ENCODE results near the gene UROD. TPM values are rescaled to one million over a fixed set of nuclear protein-coding genes. Genes with fewer than 3 reads are reported as not detected.

Gene UROD
- polyA plus RNA-seq, 4 donors: 106 to 114 (median 112) TPM

DNA sequence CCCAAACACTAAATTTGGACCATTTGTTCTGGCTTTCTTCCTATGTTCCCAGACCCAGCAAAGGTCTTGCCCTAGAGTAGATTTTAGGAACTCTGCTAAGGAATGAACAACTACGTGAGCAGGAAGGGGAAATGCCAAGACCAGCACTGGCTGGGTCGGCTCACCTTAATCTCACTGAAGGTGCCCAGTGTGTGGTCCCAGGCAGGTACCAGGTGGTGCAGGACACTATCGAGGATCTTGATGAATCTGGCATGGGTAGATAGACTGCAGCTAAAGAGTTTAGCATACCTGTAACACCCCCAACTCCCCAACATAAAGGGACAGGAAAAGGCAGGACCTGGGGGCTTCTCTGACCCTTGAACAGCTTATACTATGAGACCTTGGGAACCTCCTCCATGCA lies 4.0 kb upstream of the UROD start:
- DNase-seq (ENCODE audit: low read depth in 4 of 4, low spot score in 2 of 4): no peak

DNA sequence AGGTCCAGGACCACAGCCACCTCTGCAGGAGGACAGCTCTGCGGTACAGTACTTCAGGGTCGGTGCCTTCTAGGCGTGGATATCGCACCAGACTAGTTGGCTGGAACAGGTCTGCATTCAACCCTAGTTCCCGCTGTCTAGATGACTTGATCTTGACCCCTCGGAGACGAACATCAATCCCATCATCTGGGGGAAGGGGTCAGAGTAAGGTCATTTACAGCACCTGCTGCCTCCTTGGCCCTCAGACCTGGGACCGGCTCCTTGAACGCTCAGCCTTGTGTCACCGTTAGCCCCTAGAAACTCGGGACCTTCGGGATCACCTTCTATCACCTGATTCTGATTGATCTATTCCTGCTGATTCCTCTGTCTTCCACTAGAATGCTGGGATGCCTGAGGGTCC lies 3.5 kb upstream of the UROD start:
- no peak for DNase-seq (ENCODE audit: low read depth in 4 of 4, low spot score in 2 of 4)

DNA sequence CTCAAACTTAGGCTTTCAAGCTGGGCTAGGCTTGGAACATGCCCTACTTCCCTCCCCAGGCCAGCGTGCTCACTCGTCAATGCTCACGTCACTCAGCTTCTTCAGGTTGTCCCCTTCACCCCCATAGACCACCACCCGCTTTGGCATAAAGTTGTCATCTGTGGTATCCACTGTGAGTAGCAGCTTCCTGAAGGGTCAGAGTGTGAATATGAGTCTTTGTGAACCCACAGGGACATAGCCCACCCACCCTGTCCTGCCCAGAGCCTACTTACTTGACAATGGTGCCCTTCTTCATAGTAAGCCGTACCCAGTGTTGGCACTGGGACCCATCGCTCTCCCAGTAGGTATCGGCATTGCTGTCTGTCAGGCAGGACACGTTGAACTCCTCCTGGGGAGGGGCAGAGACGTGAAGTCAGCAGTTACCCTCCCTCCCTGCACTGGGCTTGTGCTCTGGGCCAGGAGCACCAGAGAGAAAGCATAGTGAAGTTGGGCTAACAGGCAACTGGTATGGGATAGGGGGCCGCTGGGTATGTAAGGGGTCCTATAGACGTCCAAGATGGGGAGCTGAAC lies 2.7 kb upstream of the UROD start:
- DNase-seq (ENCODE audit: low read depth in 4 of 4, low spot score in 2 of 4): no peak

DNA sequence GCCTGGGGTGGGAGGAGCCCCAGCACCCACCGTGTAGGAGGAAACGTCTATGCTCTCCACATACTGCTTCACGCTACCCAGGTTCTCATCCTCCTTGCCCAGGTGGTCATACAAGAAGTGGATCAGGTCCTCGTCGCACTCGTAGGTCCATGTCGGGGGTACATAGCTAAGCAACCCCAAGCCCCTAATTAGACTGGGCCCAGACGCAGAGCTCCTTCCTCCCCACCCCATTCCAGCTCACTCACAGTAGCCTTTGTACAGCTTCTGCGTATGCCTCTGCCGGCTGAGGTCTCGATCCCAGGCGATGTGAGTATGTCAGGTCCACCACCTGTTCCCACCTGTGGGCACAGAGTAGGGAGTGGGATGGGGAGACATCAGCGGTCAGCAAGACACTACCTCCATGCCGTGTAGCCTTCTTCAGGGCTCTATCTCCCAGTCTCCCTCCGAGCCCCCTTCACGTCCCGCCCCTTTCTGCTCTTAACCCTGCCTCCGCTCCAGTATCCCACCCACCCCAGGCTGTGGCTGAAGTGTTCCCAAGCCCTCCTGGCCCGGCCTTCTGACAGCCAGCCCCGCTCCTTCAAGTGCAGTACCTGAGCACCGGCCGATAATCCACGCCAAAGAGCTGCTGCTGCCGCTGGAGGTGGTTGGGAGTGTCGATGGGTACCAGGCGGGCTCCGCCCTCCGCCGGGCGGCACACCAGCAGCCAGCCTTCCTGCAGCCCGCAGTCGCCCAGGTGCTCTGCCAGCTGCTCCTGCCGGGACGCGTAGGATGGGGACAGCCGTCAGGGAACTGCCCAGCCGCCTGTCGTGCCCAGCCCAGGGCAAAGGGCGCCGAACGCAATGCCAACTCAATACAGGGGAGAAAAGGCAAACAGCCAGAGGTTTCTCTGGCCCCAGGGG lies 1.8 kb upstream of the UROD start:
- DNase-seq (ENCODE audit: low read depth in 4 of 4, low spot score in 2 of 4): no peak

DNA sequence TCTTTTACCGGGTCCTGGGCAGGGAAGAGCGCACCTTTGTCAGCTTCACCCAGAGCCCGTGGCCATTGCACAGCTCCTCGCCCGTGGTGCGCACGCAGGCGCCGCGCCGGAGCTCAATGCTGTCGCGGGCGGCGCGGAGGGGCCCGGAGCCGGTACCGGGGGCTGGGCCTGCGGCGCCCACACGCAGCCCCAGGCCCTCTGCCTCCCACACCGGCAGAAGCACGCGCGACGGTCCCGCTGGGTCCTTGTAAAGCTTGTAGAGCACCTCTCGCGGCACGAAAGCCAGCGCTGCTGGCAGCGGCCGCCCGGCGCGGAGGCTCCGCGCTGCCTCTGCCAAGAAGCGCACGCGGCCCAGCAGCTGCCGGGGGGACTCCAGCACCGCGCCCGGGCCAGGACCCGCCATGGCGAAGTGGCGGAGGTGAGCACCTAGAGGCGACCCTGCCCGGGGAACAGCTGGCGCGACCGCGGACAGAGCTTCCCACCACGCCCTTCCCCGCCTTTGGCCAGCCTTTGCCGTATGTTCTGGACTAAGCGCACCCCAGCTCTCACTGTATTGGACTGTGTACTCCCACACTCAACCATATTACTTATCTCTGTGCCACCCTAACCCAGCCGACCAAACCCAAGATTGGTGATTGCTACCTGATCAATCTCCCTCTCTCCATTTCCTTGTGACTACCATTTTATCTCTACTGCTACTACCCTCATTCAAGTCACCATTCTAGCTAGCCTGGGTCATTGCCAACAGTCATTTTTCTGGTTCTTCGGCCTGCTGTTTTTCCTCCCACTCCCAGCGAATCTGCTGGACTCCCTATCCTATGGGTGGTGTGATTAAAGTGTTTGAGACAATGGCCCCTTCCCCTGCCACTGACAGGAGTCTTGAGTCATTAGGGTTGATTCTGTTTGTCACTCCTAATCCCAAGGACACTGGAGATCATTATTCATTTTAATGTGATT lies 921 bp upstream of the UROD start, which contains the start of gene HECTD3:
Gene HECTD3, minus strand, starts transcription at position 470 of the 957 bp plus-strand sequence. Its CDS starts 67 bp downstream, at position 403.
- DNase-seq (ENCODE audit: low read depth in 4 of 4, low spot score in 2 of 4): peak in 3 of 4 donors; percentile 32 to 63 (median 60)

DNA sequence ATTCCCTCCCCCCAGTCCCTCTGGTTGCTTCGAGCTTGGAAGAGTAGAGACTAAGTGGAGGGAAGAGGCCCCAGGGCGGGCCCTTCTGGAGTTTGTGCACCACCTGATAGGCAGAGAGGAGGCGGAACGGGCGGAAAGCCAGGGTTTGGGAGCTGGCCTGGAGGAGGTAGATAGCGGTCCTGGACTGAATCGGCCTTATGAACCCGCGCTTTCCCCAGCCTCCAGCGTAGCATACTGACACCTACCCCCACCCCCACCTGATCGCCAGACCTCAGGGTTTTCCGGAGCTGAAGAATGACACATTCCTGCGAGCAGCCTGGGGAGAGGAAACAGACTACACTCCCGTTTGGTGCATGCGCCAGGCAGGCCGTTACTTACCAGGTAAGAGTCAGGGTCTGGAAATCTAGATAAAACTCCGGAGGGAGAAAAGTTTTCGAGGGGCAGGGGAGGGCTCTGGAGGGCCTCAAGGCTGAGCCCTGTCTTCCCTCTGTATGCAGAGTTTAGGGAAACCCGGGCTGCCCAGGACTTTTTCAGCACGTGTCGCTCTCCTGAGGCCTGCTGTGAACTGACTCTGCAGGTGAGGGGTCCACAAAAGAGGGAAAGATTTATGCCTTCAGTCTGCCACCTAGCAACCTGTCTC lies 705 bp downstream of the UROD start:
- peak in 2 of 4 donors; percentile 19 to 29 for DNase-seq (ENCODE audit: low read depth in 4 of 4, low spot score in 2 of 4)

DNA sequence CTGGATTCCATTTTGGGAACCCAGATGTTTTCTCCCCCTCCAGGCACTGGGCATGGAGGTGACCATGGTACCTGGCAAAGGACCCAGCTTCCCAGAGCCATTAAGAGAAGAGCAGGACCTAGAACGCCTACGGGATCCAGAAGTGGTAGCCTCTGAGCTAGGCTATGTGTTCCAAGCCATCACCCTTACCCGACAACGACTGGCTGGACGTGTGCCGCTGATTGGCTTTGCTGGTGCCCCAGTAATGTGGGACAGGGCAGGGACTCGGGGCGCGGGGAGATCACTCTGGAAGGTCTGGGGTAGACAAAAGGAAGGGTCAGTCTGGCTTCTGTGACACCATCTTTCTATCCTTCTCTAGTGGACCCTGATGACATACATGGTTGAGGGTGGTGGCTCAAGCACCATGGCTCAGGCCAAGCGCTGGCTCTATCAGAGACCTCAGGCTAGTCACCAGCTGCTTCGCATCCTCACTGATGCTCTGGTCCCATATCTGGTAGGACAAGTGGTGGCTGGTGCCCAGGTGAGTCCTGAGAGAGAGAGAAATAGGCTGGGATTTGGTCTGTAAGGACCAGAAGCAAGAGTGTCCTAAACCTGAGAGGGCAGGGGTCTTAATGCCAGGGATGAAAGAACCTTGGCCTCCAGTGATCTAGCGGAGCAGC lies 1.6 kb downstream of the UROD start:
- DNase-seq (ENCODE audit: low read depth in 4 of 4, low spot score in 2 of 4): no peak

DNA sequence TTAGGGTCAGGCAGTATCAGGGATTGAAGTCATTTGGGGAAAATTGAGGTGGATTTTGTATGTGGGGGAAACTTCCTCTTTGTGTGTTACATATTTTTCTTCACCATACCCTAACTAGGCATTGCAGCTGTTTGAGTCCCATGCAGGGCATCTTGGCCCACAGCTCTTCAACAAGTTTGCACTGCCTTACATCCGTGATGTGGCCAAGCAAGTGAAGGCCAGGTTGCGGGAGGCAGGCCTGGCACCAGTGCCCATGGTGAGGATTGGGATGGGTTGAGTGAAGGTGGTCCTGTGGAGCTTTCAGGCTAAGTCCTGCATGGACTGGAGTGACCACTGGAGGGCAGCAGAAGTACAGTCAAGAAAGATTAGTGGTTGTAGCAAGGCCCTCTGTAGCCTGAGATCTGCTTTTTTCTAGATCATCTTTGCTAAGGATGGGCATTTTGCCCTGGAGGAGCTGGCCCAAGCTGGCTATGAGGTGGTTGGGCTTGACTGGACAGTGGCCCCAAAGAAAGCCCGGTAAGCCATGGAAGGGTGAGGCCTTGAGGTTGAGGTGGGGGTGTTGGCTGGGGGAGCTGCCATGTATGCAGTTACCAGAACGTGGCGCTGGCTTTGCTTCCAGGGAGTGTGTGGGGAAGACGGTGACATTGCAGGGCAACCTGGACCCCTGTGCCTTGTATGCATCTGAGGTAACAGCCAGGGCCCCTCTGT lies 2.4 kb downstream of the UROD start:
- peak; percentile 59 to 77 (median 66) for DNase-seq (ENCODE audit: low read depth in 4 of 4, low spot score in 2 of 4)

DNA sequence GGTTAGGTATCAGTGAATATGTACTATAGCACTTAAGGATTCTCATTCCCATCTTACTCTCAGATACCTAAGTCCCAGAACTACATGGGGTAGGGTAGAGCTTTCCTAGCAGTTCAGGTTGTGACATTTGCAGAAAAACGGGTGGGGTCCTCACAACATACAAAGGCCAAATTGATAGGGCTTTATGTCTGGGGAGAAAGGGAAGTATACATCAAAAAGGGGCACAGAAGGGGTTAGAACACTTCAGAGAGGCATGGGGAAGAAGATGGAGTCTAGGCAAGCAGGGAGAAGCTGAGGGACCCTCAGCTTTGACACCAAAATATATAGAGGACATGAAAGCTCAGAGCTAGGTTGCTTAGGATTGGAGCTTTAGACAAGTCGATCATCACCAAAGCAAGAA lies 3.6 kb downstream of the UROD start:
- DNase-seq (ENCODE audit: low read depth in 4 of 4, low spot score in 2 of 4): no peak

DNA sequence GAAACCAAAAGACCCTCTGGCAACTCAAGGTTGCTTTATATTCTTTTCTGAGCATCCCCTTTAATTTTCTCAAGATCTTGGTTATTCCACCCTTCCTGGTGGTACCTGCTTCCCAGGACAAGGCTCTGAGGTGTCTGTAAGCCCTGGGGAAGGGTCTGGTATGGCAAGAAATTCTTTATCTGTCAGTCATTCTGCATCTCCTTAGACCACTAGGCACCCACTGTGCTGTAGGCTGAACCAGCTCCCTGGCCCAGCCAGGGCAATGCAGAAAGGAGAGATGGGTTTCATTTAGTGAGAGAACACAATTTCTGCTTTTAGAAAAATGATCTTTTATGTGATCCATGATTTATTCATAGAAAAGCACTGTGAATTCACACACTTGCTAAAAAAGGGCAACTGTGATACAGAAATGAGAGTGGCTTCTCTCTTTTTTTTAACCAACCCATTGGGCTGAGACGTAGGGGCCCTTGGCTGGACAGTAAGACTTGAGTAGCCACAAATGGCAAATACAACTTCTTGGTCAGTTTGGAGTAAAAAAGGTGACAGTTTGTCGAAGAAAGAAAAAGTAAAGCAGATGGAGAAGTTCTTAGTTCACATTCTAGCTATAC lies 4.1 kb downstream of the UROD start:
- DNase-seq (ENCODE audit: low read depth in 4 of 4, low spot score in 2 of 4): no peak

DNA sequence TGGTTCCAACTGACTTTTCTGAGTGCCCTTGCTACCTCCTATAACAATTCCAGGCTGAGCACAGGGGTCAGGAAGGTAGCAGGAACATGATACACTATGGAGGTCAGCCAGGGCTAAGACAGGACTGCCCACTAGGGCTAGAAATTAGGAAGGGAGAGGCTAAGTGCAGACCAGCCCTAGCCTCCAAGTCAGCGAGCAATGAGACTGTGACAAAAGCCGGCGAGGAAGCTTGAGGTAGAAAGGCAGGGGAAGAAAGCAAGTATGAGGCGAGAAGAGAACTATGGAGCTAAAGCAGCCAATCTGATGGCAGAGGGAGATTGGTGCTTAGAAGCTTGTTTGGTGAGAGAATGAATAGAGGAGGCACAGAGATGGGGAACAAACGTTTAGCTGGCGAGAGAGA lies 4.7 kb downstream of the UROD start:
- no peak for DNase-seq (ENCODE audit: low read depth in 4 of 4, low spot score in 2 of 4)

DNA sequence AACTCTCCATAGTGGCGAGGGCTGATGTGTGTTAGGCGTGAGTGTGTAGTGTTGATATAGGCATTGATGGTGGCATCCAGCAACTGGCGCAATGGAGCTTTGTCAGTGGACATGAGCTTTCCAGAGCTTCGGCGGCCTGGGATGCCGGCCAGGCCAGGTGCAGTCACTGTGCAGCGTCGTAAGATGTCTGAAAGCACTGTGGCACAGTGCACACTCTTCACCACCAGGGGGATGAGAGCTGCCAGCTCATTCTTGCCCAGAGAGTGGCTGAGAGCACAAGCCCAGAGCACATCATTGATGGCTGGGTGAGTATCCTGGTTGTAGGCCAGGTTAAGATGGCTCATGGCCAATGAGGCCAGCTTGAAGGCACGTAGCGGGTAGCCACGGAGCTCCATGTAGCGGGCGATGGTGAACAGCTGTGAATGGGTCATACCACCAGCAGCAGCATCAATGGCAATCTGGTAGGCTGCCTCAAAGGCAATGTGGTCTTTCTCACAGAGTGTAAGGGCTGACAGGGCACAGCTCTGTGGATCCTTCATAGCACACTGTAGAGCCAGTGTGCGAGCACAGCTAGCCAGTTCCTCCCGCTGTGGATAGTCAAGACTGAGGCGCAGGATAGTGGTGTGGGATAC lies 6.7 kb downstream of the UROD start:
- DNase-seq (ENCODE audit: low read depth in 4 of 4, low spot score in 2 of 4): peak in 2 of 4 donors; percentile 22 to 40

DNA sequence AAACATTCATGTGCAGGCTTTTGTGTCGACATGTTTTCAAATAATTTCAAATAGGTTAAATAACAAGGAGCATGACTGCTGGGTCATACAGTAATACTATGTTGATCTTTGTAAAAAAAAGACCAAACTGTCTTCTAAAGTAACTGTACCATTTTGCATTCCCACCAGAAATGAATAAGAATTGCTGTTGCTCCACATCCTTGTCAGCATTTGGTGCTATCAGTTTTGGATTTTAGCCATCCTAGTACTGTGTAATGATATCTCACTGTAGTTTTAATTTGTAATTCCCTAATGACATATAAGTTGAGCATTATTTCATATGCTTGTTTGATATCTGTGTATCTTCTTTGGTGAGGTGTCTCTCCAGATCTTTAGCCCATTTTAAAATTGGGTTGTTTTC lies 11.6 kb downstream of the UROD start:
- DNase-seq (ENCODE audit: low read depth in 4 of 4, low spot score in 2 of 4): no peak

DNA sequence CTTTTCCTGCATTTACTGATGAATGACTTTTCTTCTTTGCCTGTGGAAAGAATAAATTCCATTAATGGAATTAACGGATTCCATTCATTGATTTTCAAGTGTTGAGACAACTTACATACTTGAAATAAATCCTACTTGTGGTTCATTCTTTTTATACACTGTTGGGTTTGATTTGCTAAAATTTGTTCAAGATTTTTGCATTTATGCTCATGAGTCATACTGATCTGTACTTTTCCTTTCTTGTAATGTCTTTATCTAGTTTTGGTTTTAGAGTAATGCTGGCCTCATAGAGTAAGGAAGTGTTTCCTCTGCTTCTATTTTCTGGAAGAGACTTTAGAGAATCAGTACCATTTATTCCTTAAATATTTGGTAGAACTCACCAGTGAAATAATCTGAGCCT lies 14.4 kb downstream of the UROD start:
- DNase-seq (ENCODE audit: low read depth in 4 of 4, low spot score in 2 of 4): no peak

DNA sequence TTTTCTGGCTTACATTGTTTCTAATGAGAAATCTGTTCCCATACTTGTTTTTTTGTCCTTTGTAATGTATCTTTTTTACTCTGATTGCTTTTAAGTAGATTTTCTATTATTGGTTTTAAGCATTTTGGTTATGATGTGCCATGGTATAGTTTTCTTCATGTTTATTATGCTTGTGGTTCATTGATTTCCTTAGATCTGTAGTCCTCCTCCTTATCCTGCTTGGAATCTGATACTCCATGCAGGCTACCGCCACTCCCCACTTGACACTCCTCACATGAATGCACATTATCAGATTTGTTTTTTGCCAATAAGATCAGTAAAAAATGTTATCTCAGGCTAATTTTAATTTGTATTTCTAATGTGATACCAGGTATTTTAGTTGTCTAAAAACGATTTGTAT lies 20.8 kb downstream of the UROD start:
- no peak for DNase-seq (ENCODE audit: low read depth in 4 of 4, low spot score in 2 of 4)

DNA sequence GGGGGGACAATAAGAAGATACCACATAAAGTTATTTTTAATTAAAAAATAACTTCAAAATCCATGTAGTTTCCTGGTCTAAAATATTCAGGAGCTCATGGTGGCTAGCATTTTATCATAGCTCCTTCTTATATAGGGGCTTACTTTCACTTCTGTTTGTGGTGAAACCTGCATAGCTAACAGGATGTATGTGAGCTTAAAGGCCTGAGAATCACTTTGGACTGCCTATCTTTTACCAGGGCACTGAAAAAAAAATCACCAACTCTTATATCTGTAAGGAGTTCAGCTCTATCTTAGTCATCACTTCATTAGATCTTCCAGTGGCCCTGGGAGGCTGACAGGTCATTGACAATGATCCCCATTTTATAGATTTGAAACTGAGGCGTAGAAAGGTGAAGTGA lies 21.3 kb downstream of the UROD start:
- no peak for DNase-seq (ENCODE audit: low read depth in 4 of 4, low spot score in 2 of 4)

DNA sequence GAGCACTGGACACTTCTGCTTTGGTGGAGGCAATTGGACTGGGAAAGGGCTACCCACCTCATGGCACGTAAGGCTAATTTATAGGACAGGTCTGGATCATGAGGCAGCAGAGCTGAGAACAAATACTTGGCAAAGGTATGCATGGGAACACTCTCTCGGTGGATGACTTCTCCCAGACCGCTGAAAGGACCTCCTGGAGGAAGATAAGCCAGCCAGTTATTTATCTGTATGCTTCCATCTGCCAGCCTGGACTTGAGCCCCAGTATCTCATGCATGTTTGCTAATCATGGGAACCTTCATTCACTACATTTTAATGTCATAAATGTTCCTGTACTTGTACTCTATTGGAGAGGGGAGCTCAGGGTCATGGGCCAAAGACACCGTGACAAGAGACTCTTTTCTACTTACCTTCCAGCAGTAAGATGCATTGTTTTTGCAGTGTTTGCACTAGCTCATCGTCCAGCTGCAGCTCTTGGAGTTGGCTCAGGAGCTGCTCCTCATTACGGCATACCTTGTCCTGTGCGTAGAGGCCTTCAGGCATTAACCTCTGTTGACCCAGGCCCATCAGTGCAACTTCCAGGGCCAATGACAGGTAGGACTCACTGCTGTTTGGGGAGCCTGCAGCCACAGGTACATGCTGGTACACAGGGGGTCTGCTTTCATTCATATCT lies 23.7 kb downstream of the UROD start:
- DNase-seq (ENCODE audit: low read depth in 4 of 4, low spot score in 2 of 4): no peak

DNA sequence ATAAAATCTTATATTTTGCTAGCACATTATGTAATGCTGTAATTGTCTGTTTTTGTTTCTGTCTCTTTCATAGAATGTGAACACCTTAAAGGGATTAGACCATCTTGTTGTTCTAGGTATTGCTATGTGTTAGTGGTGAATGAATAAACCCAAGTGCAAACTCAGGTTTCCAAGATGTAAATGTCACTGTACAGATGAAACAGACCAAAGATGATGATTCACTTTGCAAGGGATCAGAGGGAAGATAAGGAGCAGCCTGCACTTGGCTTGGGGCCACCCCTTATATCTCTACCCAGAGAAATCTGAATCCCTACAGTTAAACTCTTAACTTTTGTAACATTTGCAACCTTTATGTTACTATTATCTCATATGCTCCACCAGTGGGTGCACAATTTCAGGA lies 25.4 kb downstream of the UROD start:
- DNase-seq (ENCODE audit: low read depth in 4 of 4, low spot score in 2 of 4): no peak
